SKM-1 (cell line): ENCODE measurements around the gene CACNA1E.

Experiments
- DNase-seq: peaks from one replicate; lab custom pipeline; 2025; ENCODE audit not compliant: unreplicated experiment; lab: John Stamatoyannopoulos, UW

The CACNA1E gene

GRCh38 chr1:181483285-181484195, at the start of gene CACNA1E:
Gene CACNA1E (plus strand): TSS chr1:181483517. CDS start chr1:181483745, 228 bp downstream.
- no peak for DNase-seq

GRCh38 chr1:181433931-181434330, 49.4 kb upstream of the CACNA1E start:
- DNase-seq, result no peak

GRCh38 chr1:181438013-181438412, 45.3 kb upstream of the CACNA1E start:
- DNase-seq, result no peak

GRCh38 chr1:181440510-181440909, 42.8 kb upstream of the CACNA1E start:
- no peak for DNase-seq

- no peak for DNase-seq
Measured at GRCh38 chr1:181442181-181442525, 41.2 kb upstream of the CACNA1E start.

GRCh38 chr1:181443231-181443853, 40.0 kb upstream of the CACNA1E start:
- no peak for DNase-seq

GRCh38 chr1:181445436-181445835, 37.9 kb upstream of the CACNA1E start:
- no peak for DNase-seq

GRCh38 chr1:181448461-181448860, 34.9 kb upstream of the CACNA1E start:
- no peak for DNase-seq

- DNase-seq, result no peak
Measured at GRCh38 chr1:181451661-181452230, 31.6 kb upstream of the CACNA1E start.

GRCh38 chr1:181452746-181453145, 30.6 kb upstream of the CACNA1E start:
- DNase-seq, result no peak

GRCh38 chr1:181453541-181454201, 29.6 kb upstream of the CACNA1E start:
- DNase-seq, result no peak

GRCh38 chr1:181456551-181456950, 26.8 kb upstream of the CACNA1E start:
- DNase-seq, result no peak

- no peak for DNase-seq
Measured at GRCh38 chr1:181458419-181458818, 24.9 kb upstream of the CACNA1E start.

GRCh38 chr1:181459067-181459466, 24.2 kb upstream of the CACNA1E start:
- no peak for DNase-seq

GRCh38 chr1:181469829-181470228, 13.5 kb upstream of the CACNA1E start:
- no peak for DNase-seq

GRCh38 chr1:181475580-181475979, 7.7 kb upstream of the CACNA1E start:
- no peak for DNase-seq

- DNase-seq, result no peak
Measured at GRCh38 chr1:181476581-181476980, 6.7 kb upstream of the CACNA1E start.

GRCh38 chr1:181478306-181478705, 5.0 kb upstream of the CACNA1E start:
- no peak for DNase-seq

- DNase-seq, result peak; percentile 70
Measured at GRCh38 chr1:181479137-181479745, 4.1 kb upstream of the CACNA1E start.

- no peak for DNase-seq
Measured at GRCh38 chr1:181482001-181482430, 1.3 kb upstream of the CACNA1E start.
